Ishikawa (cell line): ENCODE measurements around the gene ZXDC.

Source experiments
- CEBPB ChIP-seq: IDR thresholded peaks from 2 replicates; pipeline ENCODE4 v1.6.1; 2012
- CREB1 ChIP-seq: IDR thresholded peaks from 2 replicates; pipeline ENCODE4 v1.6.1; 2012; ENCODE audit warnings: low read depth
- EGR1 ChIP-seq: IDR thresholded peaks from 2 replicates; pipeline ENCODE4 v1.6.1; 2012
- EP300 ChIP-seq: IDR thresholded peaks from 2 replicates; pipeline ENCODE4 v1.6.1; 2012; ENCODE audit warnings: borderline replicate concordance
- FOXM1 ChIP-seq: IDR thresholded peaks from 2 replicates; pipeline ENCODE4 v1.6.1; 2012; ENCODE audit warnings: low read depth, borderline replicate concordance
- MAX ChIP-seq: IDR thresholded peaks from 2 replicates; pipeline ENCODE4 v1.6.1; 2012
- NFIC ChIP-seq: IDR thresholded peaks from 2 replicates; pipeline ENCODE4 v1.6.1; 2012
- RAD21 ChIP-seq: IDR thresholded peaks from 2 replicates; pipeline ENCODE4 v1.6.1; 2012; ENCODE audit warnings: low read depth
- REST ChIP-seq: IDR thresholded peaks from 2 replicates; pipeline ENCODE4 v1.6.1; 2012; ENCODE audit warnings: low read depth, mild to moderate bottlenecking
- TAF1 ChIP-seq: IDR thresholded peaks from 2 replicates; pipeline ENCODE4 v1.6.1; 2012; ENCODE audit warnings: low read depth, mild to moderate bottlenecking
- TCF12 ChIP-seq: IDR thresholded peaks from 2 replicates; pipeline ENCODE4 v1.6.1; 2012; ENCODE audit warnings: low read depth
- TEAD4 ChIP-seq: IDR thresholded peaks from 2 replicates; pipeline ENCODE4 v1.6.1; 2012
- USF1 ChIP-seq: IDR thresholded peaks from 2 replicates; pipeline ENCODE4 v1.6.1; 2012
- YY1 ChIP-seq: IDR thresholded peaks from 2 replicates; pipeline ENCODE4 v1.6.1; 2012; ENCODE audit warnings: low read depth
- ZBTB7A ChIP-seq: IDR thresholded peaks from 2 replicates; pipeline ENCODE4 v1.6.1; 2012; ENCODE audit warnings: low read depth

The ZXDC gene

GRCh38 chr3:126517291-126517951 lies 41.7 kb upstream of the ZXDC start, which contains the start of gene UROC1:
Gene UROC1, minus strand, starts transcription at chr3:126517773. Its CDS starts 54 bp downstream, at chr3:126517719.
- TF ChIP-seq FOXM1 (no peak), CEBPB (no peak), YY1 (no peak), TEAD4 (no peak), NFIC (no peak), EP300 (no peak), REST (no peak), USF1 (no peak)

- no peak for TF ChIP-seq CREB1
- TF ChIP-seq RAD21, result no peak
- no peak for TF ChIP-seq ZBTB7A
- no peak for TF ChIP-seq NFIC
- TF ChIP-seq TEAD4, result no peak
- TF ChIP-seq MAX, result no peak
- no peak for TF ChIP-seq TAF1
- no peak for TF ChIP-seq YY1
These were observed 41.2 kb upstream of the ZXDC start for GRCh38 chr3:126516936-126517290.

GRCh38 chr3:126516152-126516935 lies 40.7 kb upstream of the ZXDC start:
- no peak for TF ChIP-seq ZBTB7A
- TF ChIP-seq EGR1, result no peak
- no peak for TF ChIP-seq TCF12
- no peak for TF ChIP-seq USF1
- no peak for TF ChIP-seq NFIC
- TF ChIP-seq TAF1, result no peak
- TF ChIP-seq EP300, result no peak

GRCh38 chr3:126515066-126515706 lies 39.5 kb upstream of the ZXDC start:
- TF ChIP-seq ZBTB7A, result no peak
- no peak for TF ChIP-seq REST
- TF ChIP-seq TEAD4, result no peak
- TF ChIP-seq NFIC, result no peak
- no peak for TF ChIP-seq CEBPB
- no peak for TF ChIP-seq EGR1
- TF ChIP-seq FOXM1, result no peak
- TF ChIP-seq RAD21, result no peak

GRCh38 chr3:126514161-126514560 lies 38.5 kb upstream of the ZXDC start:
- no peak for TF ChIP-seq CEBPB
- TF ChIP-seq CREB1, result no peak
- no peak for TF ChIP-seq USF1
- no peak for TF ChIP-seq EGR1
- TF ChIP-seq REST, result no peak
- TF ChIP-seq NFIC, result no peak
- TF ChIP-seq ZBTB7A, result no peak
- no peak for TF ChIP-seq EP300
- TF ChIP-seq FOXM1, result no peak
- no peak for TF ChIP-seq TEAD4
- TF ChIP-seq TCF12, result no peak
- no peak for TF ChIP-seq RAD21
- no peak for TF ChIP-seq MAX
- TF ChIP-seq TAF1, result no peak
- no peak for TF ChIP-seq YY1
